HG03558 (cell line): Measurements from ENCODE around the gene DAAM1.

Experiments
- ATAC-seq: cut with Tn5 transposase; IDR thresholded peaks from one replicate; pipeline ENCODE4 v1.9.1; 2021; ENCODE audit warnings: moderate number of reproducible peaks; ENCODE audit not compliant: unreplicated experiment; ENCODE audit errors: extremely low read depth

Gene DAAM1

DNA sequence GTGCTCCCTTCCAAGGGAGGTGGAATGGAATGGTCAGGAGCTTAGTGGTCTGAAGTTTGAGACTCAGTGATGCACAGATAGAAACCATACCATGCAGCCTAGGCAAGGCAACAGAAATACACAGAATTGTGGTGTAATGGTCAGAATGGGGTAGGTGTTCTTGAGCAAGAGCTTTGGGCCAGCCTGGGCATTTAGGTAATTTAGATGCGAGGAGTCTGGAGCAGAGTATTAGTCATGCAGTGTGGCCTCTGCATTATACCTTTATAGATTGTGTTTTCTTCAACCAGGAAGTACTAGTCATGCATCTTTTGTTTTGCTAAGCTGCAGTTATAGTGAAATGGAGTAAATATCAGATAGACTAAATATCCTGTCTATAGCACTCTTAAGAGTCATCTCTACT is 118.3 kb downstream of the DAAM1 start:
- ATAC-seq = no peak

DNA sequence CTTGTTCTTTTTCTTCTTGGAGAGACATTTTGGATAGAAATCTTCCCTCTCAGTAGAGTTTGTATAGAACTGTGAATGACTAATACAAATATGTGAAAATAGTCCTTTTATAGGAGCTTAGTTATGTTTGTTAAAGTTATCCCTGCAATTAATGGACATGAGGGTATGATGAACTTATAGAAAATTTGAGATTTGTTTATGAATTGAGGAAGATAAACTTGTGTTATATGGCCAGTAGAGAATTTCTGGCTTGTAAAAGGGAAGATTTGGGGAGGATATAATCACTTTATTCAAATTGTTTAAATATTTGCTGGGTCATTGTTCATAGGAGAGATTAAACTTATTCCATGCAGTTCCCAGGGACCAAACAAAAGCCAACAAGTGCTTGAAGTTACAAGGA is 119.6 kb downstream of the DAAM1 start:
- no peak for ATAC-seq

DNA sequence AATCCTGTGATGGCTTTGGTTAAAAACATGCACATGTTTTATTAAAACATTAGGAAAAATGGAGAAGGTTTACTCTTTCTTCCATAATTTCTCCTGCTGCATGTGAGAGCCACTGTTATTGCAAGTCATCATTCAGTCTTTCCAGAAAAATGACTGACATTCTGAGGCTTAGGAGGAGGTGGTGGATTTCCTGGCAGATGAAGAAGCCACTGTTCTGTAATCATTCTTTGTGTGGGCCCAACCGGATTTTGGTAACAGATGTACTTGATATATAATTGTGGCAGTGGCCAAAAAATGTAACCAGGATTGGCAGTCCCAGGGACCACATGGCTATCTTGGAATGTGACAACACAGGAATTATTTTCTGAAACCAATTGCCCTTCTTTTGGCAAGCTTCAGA is 120.2 kb downstream of the DAAM1 start:
- ATAC-seq = no peak

DNA sequence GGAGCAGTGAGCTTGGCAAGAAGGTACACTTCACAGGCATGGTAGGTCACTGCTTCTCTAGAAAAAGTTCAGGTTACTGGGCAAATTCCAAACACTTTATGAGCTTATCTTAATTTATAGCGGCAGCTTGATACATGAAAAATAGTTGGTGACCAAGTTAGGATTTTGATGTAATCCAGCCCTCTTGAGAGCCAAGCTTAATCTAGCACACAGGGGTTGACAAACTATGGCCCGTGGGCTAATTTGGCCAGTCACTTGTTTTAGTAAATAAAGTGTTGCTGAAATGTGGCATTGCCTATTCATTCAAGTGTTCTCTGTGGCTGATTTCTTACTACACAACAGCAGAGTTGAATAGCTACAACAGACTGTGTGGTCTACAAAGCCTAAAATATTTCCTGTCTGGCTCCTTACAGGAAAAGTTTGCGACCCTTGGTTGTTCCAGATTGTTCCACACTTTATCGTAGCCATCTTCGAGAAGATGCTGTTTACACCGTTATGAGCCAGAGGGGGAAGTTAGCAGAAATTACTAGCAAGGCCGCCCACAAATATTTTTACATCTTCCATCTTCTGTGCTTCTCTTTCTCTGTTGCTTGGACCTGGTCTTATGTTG is 120.9 kb downstream of the DAAM1 start:
- ATAC-seq = no peak

DNA sequence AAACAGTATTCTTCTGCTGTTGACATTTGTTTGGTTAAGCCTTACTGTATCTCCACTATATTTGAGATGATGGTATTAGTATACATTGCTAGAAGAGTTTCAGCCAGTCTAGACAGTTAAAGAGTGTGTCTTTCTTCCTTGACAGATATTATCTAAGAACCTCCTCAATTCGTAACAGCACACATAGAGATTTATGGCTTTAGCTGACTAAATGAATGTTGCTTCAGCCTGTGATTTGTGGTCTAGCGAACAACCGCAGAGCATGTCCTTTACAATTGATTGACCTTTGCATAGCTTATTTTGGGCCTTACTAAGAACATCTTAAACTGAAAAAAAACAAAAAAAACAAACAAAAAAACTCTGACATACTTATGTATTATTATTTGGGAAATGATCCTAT is 122.2 kb downstream of the DAAM1 start:
- ATAC-seq = no peak

DNA sequence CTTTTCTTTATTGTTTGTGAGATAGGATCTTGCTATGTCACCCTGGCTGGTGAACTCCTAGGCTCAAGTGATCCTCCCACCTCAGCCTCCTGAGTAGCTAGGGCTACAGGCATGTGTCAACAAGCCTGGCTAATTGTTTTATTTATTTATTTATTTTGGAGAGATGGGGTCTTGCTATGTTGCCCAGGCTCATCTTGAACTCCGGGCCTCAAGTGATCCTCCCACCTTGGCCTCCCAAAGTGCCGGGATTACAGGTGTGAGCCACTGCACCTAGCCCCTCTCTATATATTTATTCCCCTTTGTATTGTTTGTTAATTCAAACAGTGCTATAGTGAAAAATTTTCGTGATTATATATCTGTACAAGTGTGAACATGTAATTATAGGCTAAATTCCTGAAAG is 123.3 kb downstream of the DAAM1 start:
- ATAC-seq = no peak

DNA sequence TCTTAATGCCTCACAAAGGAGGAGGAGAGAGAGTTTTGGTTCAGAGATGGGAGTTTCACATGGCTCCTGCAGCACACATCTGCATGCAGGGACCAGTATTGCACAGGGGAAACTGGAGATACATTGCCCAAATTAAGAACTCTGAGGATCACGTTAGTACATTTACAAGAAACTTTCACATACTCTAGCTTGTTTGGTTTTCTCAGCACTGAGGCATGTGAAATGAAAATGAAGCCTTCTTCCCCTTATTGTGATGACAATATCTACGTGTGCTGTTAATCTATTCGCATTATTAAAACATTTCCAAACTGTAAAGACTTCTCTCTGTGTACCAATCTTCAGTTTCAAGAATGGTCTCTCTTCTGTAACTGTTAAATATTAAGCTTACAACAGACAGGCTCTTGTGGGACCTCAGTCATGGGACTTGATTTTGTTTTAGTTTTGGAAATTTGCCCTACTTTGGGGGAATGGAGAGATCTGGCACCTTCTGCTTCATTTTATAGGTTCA is 124.7 kb downstream of the DAAM1 start:
- peak; percentile 49 for ATAC-seq

DNA sequence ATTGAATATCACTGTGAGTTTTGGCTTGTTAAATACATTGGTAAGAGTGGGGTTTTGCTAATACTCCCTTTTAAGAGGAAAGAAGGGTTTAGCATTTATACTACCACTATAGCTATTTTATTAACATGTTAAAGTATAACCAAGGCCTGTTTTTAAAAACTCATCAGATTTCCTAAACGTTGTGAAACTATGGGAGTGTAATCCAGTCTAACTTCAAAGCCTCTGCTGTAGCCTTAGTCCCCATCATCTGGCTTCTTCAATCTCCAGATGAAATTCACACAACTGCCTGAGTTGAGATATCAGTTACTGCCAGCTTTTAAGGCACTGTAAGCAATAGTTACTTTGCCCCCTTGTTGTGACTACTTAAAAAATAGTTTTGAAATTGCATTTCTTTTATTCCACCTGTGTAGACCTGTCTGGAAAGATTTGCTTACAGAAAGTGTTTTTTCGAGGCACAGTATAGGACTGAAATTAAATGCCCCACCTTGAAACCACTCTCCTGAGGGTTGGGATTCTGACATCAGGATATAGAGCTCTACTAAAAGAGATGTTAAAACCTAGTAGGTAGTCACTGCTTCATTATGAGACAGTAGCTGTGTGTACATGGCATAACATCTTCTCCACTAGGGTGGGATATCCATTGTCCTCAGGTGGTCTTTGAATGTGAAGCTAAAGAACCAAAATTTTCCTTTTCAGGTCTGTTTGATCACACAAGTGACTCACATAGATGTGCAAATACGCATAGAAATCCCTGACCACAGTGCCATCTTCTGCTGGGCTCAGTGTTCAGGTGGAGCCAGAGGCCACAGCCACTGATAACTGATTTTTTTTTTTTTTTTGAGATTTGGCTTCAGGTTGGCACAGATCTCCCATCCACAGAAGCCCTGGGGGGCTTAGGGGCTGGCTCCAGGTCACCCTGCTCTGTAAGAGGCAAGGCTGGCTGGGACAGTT is 125.5 kb downstream of the DAAM1 start:
- ATAC-seq = no peak

DNA sequence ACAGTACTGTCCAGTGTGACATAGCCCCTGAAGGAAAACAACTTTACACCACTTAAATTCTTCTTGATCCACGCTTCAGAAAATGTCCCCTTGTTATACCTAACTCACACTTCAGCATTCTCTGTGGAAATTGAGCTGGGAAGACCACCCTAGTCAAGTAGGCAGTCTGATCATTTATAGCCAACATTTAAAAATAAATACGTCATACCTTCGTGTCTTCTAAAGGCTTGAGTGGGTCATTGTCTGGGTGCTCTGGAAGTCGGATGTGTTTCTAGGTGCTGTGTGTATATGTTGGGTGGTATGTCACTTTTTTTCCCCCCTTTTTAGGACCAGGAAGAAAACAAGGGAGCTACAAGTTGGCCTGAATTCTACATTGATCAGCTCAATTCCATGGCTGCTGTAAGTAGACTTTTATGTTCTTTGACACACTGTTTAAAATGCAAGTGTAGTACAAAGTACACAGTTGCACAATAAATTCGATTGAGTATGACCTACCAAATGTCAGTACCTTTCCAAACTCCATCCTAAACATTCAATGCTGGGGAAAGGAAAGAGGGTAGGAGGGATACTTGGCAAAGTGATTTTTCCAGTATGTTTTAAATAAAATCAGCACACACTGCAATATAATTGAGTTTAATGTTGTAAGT is 126.6 kb downstream of the DAAM1 start:
- no peak for ATAC-seq

DNA sequence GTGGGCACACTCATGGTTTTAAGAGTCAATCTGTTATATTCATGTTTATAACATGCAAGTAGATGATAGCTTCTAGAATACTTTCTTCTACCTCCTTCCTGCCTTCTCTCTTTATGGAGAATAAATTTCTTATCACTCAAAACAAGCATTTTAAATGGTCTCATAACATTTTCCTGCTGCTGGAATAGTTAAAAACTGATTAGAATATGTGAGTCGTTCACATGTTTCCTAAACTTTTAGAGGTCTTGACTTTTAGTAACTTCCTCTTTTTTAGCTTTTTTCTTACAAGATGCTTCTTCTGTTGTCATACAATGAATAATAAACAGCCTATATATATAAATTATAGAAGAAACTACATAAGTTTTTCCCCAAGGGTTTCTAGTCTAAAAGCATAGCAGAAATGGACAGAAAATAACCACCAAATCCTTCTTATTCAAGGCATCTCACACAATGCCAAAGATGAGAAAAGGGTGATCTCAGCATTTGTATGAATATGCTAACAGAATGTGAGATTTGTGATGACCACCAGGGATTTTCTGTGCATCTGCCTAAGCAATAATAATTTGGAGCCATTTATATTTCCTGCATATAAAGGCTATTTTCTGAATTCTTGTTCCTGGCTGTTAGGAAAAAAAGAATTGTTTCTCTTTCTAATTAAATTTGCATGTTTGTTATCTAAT is 127.8 kb downstream of the DAAM1 start:
- ATAC-seq = no peak

DNA sequence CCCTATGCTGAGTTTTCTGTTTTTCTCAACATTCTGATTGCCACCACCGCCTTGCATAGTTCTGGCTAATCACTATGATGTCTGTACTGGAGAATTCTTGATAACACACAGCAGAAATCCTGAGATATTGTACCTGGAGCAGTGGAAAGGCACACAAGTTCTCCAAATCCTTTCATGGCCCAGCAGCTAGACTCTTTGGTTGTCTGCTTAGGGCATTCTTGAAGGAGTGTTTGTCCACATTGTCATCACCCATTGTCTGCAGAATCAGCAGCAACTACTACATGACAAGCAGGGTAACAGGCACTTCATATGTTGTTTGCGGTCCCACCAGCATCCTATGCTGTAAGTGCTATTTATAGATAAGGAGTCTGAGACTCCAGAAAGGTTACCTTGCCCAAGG is 128.9 kb downstream of the DAAM1 start:
- no peak for ATAC-seq

DNA sequence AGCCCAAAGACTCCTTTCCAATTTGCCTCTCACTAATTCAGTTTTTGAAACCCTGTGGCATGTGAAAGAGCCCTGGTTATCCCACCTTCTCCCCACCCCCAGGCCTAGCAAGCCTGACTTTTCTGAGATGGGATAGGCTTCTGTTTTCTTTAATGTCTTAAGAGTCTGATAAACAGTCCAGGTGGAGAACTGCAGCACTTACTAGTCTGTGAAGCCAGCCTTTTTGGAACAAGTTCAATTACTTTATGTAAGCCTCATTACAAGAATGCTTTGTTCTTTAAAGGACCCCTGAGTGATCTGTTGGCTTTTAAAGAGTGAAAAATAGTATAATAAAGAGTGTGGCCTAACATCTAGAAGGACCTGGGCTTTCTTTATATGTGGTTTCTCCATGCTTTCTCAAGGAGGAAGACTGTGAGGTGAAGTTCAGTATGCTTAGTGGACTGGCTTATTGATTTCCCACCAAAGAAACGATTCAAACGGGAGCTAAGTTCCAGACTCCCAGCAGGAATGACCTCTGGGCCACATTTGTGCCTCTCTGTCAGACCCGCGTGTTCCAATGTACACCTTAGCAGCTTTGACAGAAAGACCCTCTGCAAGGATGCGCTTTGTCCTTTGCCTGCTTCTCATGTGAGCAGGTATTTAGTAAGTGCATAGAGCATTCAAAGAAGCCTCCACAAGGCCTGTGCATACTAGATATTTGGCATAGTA is 129.5 kb downstream of the DAAM1 start:
- ATAC-seq = no peak

DNA sequence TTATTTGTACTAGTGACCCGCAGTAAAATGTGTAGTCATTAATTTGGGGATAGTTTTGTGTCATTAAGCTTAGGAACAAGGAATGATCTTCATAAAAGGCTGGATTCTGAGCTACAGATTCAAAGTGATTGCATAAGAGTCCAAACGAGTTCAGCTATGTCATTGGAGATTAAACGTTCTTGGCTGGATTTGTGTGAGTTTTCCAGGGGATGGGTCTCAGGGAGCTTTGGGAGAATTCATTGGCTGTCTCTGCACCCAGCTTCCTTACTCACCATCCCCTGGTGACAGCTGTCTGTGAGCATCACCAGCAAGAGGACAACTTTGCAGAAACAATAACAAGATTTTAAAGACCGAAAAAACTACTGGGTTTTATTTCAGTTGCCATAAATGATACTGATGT is 130.4 kb downstream of the DAAM1 start:
- no peak for ATAC-seq

DNA sequence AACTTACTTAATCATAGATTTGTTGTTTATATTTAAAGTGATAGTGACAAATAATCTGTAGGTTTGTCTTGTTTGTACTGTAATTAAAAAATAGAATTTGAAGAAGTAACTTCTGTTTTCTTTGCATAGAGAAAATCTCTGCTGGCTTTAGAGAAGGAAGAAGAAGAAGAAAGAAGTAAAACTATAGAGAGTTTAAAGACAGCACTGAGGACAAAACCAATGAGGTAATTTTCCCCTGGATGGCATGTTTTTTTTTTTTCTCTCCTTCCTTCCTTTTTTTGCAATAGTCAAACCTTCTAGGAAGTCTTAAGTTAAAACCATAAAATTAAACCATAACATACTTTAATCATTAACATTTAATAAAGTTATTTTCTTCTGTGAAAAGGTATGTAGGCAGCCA is 131.9 kb downstream of the DAAM1 start:
- no peak for ATAC-seq

DNA sequence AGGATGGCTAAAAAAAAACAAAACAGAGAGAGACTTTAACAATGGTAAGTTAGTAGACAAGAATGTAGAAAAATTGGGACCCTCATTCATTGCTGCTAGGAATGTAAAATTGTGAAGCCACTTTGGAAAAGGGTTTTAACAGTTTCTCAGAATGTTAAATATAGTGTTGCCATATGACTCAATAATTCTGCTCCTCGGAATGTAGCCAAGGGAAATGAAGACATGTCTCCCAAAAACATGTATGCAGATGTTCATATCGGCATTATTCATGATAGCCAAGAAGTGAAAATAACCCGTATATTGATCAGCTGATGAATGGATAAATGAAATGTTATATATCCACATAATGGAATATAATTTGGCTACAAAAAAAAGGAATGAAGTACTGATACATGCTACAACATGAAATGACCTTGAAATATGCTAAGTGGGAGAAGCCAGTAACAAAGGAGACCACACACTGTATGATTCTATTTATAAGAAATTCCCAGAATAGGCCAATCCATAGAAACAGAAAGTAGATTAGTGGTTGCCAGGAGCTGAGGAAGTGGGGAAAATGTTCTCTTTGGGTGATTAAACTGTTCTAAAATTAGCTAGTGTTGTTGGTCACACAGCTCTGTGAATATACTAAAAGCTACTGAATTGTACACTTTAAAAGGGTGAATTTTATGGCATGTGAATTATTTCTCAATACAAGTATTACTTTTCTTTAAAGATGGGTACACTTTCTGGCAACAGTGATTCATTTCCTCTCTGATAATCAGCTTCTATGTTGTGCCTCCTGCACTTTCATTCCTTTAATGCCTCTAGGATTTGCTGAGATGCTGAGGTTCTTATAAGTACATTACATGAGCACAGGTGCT is 132.5 kb downstream of the DAAM1 start:
- no peak for ATAC-seq

DNA sequence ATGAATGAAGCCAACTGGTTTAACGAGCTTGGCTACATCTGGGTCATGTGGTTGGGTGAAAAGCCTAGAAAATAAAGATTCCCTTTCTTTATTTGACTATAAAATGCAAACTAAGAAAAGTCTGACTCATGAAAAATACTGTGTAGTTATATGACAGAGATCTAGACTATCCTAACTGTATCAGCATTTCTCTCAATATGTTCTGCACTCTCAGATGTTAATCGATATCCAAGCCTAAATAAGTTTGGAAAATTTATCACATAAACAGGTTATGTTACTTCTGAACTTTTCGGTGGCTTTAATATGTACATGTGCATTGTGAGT is 133.1 kb downstream of the DAAM1 start:
- no peak for ATAC-seq

DNA sequence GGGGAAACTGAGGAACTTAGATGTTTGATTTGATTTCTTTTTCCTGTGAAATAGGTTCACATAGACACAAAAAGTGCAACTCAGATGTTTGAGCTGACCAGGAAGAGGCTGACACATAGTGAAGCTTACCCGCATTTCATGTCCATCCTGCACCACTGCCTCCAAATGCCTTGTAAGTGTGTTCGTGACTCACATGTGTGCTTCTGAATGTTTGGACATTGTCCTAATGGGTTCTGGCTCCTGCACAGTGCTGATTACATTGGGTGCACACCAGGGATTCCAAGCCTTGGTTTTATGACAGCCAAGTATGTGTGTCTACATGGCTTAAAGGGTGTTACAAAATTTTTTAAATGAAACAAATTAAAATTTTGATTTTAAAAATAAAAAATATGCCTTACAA is 137.4 kb downstream of the DAAM1 start:
- ATAC-seq = no peak

DNA sequence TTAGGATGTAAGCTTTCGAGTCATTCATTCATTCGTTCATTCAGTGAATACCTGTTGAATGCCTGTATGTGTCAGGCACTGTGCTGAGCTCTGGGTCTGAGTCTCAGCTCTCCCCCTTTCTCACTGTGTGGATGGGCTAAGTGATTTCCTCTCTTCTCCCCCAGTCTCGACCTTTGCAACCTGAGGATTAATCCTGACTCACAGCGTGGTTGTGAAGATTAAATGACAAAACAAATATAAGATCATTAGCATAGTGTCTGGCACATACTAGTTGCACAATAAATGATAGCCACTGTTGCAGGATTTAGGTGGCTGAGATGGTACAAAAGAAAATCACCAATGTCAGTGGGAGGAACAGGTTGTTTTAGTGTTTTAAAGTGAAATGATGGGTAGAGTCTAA is 140.0 kb downstream of the DAAM1 start:
- no peak for ATAC-seq

DNA sequence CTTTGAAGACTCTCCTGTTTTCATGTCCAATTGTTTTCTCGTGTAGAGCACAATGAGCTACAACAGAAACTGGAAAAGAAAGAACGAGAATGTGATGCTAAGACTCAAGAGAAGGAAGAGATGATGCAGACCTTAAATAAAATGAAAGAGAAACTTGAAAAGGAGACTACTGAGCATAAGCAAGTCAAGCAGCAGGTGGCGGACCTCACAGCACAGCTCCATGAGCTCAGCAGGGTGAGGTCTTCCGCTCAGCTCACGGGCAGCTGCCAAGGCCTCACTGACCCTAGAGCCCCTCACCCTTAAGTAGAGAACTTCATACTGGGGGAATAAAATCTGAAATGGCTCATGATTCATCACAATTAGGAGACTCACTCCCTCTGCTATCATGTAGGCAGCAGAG is 142.0 kb downstream of the DAAM1 start:
- peak; percentile 68 for ATAC-seq
